Lower leg skin (tissue), 3 donors: ENCODE data around the gene SNTN.

Experiments used
- CTCF ChIP-seq, 3 donors: fragments of 450-650 bp; IDR thresholded peaks; one replicate each; pipeline ENCODE4 v1.5.1; 2016; ENCODE audit warnings: antibody characterized with exemption in 3 of 3, mild to moderate bottlenecking in 3 of 3, moderate library complexity in 2 of 3
- POLR2A ChIP-seq, 2 donors: fragments of 450-650 bp; IDR thresholded peaks; one replicate each; pipeline ENCODE4 v1.6.1; 2016 to 2017; ENCODE audit warnings: antibody characterized with exemption in 2 of 2, mild to moderate bottlenecking in 1 of 2, moderate library complexity in 1 of 2

GRCh38 chr3:63654931-63655330, 2.5 kb downstream of the SNTN start:
- TF ChIP-seq CTCF (IDR thresholded peaks at IDR 0.05) (no peak), POLR2A (IDR thresholded peaks at IDR 0.05) (no peak)
